ENCODE data around the gene ANGPTL5.

GRCh38 chr11:101940901-101941520, 24.7 kb upstream of the ANGPTL5 start:
- TF ChIP-seq CTCF (IDR thresholded peaks at IDR 0.05) (no peak), POLR2A (IDR thresholded peaks at IDR 0.05) (no peak)
